WTC11 (cell line): ENCODE measurements around the gene CRYGN. TPM values are rescaled to one million over a fixed set of nuclear protein-coding genes. Genes with fewer than 3 reads are reported as not detected.

Experiments used
- ATAC-seq: fragments of 200-7000 bp; cut with Tn5 transposase; 2 replicates; pipeline ENCODE4 v1.10.0; 2021; ENCODE audit warnings: mild to moderate bottlenecking, moderate library complexity
- CTCF ChIA-PET: fragments of 300-600 bp; sonication (Branson Sonifier 250); formaldehyde crosslinking; loops from one replicate; lab custom pipeline; 2021; ENCODE audit warnings: antibody characterized with exemption; lab: Charles Lee
- POLR2A ChIA-PET: fragments of 350-600 bp; sonication (Branson Sonifier 250); formaldehyde crosslinking; loops from one replicate; lab custom pipeline; 2021; ENCODE audit warnings: antibody characterized with exemption; lab: Charles Lee
- DNase-seq: peaks from one replicate; pipeline ENCODE4 v3.0.0; 2021; ENCODE audit warnings: low spot score
- H3K27ac Mint-ChIP-seq: 2 replicates; pipeline ENCODE4 v1.8.0; 2021; ENCODE audit warnings: mixed read lengths
- H3K27me3 Mint-ChIP-seq: 2 replicates; pipeline ENCODE4 v1.8.0; 2021; ENCODE audit warnings: low read depth, mild to moderate bottlenecking, moderate library complexity, mixed read lengths
- H3K36me3 Mint-ChIP-seq: 2 replicates; pipeline ENCODE4 v1.8.0; 2021; ENCODE audit warnings: mixed read lengths
- H3K4me1 Mint-ChIP-seq: 2 replicates; pipeline ENCODE4 v1.8.0; 2022; ENCODE audit warnings: mixed read lengths
- H3K4me3 Mint-ChIP-seq: 2 replicates; pipeline ENCODE4 v1.8.0; 2021; ENCODE audit warnings: mild to moderate bottlenecking, moderate library complexity, mixed read lengths
- H3K9me3 Mint-ChIP-seq: 2 replicates; pipeline ENCODE4 v1.8.0; 2021; ENCODE audit warnings: mixed read lengths
- ESRRA ChIP-seq: sonication (generic); formaldehyde crosslinking; IDR thresholded peaks from 2 replicates; pipeline ENCODE4 v1.8.1; 2022; ENCODE audit warnings: mild to moderate bottlenecking, missing genetic modification reagents, borderline replicate concordance
- ETV6 ChIP-seq: sonication (generic); formaldehyde crosslinking; IDR thresholded peaks from 2 replicates; pipeline ENCODE4 v1.8.1; 2022; ENCODE audit warnings: mild to moderate bottlenecking, missing genetic modification reagents
- GRHL2 ChIP-seq: fragments of 250-450 bp; sonication (Bioruptor Pico); IDR thresholded peaks from 2 replicates; pipeline ENCODE4 v1.8.0; 2022; ENCODE audit warnings: mild to moderate bottlenecking, moderate library complexity; ENCODE audit not compliant: insufficient replicate concordance, severe bottlenecking
- MAX ChIP-seq: sonication (generic); formaldehyde crosslinking; IDR thresholded peaks from 2 replicates; pipeline ENCODE4 v1.8.0; 2022; ENCODE audit warnings: mild to moderate bottlenecking, missing genetic modification reagents
- MYBL2 ChIP-seq: sonication (generic); formaldehyde crosslinking; IDR thresholded peaks from 2 replicates; pipeline ENCODE4 v1.8.1; 2023; ENCODE audit warnings: mild to moderate bottlenecking, moderate library complexity, missing genetic modification reagents
- NFE2L1 ChIP-seq: sonication (generic); formaldehyde crosslinking; IDR thresholded peaks from 2 replicates; pipeline ENCODE4 v1.8.1; 2023; ENCODE audit warnings: missing genetic modification reagents
- PRDM15 ChIP-seq: sonication (generic); formaldehyde crosslinking; IDR thresholded peaks from 2 replicates; pipeline ENCODE4 v1.8.0; 2022; ENCODE audit warnings: missing genetic modification reagents
- SMAD4 ChIP-seq: sonication (generic); formaldehyde crosslinking; IDR thresholded peaks from 2 replicates; pipeline ENCODE4 v1.8.0; 2022; ENCODE audit warnings: mild to moderate bottlenecking, missing genetic modification reagents
- TEAD1 ChIP-seq: sonication (generic); formaldehyde crosslinking; IDR thresholded peaks from 2 replicates; pipeline ENCODE4 v1.8.0; 2022; ENCODE audit warnings: mild to moderate bottlenecking, missing genetic modification reagents
- USF2 ChIP-seq: sonication (generic); formaldehyde crosslinking; IDR thresholded peaks from 2 replicates; pipeline ENCODE4 v1.8.1; 2023; ENCODE audit warnings: mild to moderate bottlenecking, missing genetic modification reagents, moderate library complexity
- ZNF121 ChIP-seq: sonication (generic); formaldehyde crosslinking; IDR thresholded peaks from 2 replicates; pipeline ENCODE4 v1.8.0; 2023; ENCODE audit warnings: missing genetic modification reagents
- ZNF317 ChIP-seq: sonication (generic); formaldehyde crosslinking; IDR thresholded peaks from 2 replicates; pipeline ENCODE4 v1.8.1; 2023; ENCODE audit warnings: low read depth, mild to moderate bottlenecking, moderate library complexity, missing genetic modification reagents, borderline replicate concordance
- ZNF425 ChIP-seq: fragments of 250-450 bp; sonication (Bioruptor Pico); conservative IDR thresholded peaks from 2 replicates; pipeline ENCODE4 v1.9.0; 2021; ENCODE audit warnings: mild to moderate bottlenecking
- ZNF532 ChIP-seq: fragments of 250-450 bp; sonication (Bioruptor Pico); IDR thresholded peaks from 2 replicates; pipeline ENCODE4 v1.9.0; 2021; ENCODE audit warnings: mild to moderate bottlenecking, borderline replicate concordance
- total RNA-seq: library from RNA; stranded (reverse); gene quantifications from 3 replicates; pipeline ENCODE4 v1.2.3, GENCODE V29; 2021

CRYGN gene
- total RNA-seq, 1 experiment from 2014 or later: 1.5 TPM

- ChIA-PET CTCF (no interaction called here), POLR2A (no interaction called here)
- ATAC-seq (no peak; the same call in 1 of the 2 replicates), DNase-seq (no peak)
- H3K4me3 Mint-ChIP-seq: peak overlapping the region; percentile 74
- no peaks in the 10 kb centered on the region for H3K36me3 Mint-ChIP-seq
- TF ChIP-seq ZNF532 (CRISPR knock-in tag) (no peak), ZNF425 (no peak), ESRRA (CRISPR knock-in tag) (no peak), MAX (0 out of 2 replicates have a peak, but pooled peaks have one; percentile 13)
- H3K9me3 Mint-ChIP-seq: no peaks in the 10 kb centered on the region
- peaks cover 41% of the 10 kb centered on the region for H3K4me1 Mint-ChIP-seq
- H3K27ac Mint-ChIP-seq: peak overlapping the region; percentile 22; the same call in 1 of the 2 replicates
- H3K27me3 Mint-ChIP-seq: peaks cover 33% of the 10 kb centered on the region
These were observed 31.5 kb downstream of the CRYGN start for GRCh38 chr7:151408498-151408838.

GRCh38 chr7:151406886-151407583 is 32.9 kb downstream of the CRYGN start:
- no peaks in the 10 kb centered on the region for H3K36me3 Mint-ChIP-seq
- ChIA-PET POLR2A (no interaction called here), CTCF (no interaction called here)
- ATAC-seq (no peak), DNase-seq (no peak)
- H3K27me3 Mint-ChIP-seq: peaks cover 19% of the 10 kb centered on the region
- H3K4me3 Mint-ChIP-seq: no peak overlapping the region
- TF ChIP-seq SMAD4 (no peak), ETV6 (CRISPR knock-in tag) (no peak), TEAD1 (CRISPR knock-in tag) (no peak), USF2 (CRISPR knock-in tag) (no peak), NFE2L1 (CRISPR knock-in tag) (no peak), MYBL2 (CRISPR knock-in tag) (no peak), ZNF121 (CRISPR knock-in tag) (no peak), ZNF317 (CRISPR knock-in tag) (no peak), PRDM15 (CRISPR knock-in tag) (no peak), GRHL2 (no peak)
- H3K9me3 Mint-ChIP-seq: no peaks in the 10 kb centered on the region
- no peak overlapping the region for H3K27ac Mint-ChIP-seq
- peaks cover 36% of the 10 kb centered on the region for H3K4me1 Mint-ChIP-seq
